ENCODE results near the gene NSL1.

The NSL1 gene

DNA sequence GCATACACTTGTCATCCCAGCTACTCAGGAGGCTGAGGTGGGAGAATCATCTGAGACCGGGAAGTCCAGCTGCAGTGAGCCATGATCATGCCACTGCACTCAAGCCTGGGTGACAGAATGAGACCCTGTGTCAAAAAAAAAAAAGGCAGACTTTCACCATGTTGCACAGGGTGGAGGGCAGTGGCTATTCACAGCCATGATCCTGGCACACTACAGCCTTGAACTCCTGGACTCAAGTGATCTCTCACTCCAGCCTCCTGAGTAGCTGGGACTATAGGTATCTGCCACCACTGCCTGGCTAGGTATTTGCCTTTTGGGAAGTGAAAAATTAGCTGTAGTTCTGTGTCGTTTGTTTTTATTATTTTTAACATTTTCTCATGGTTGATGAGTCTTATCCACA, 36.8 kb upstream of the NSL1 start:
- Histone ChIP-seq H3K4me1 (ENCODE audit: insufficient read depth, low read length) (no peaks in the 10 kb centered on the region), H3K9me3 (ENCODE audit: insufficient read depth, low read length, severe bottlenecking) (peaks cover 16% of the 10 kb centered on the region), H3K27ac (ENCODE audit: low read length) (no peak overlapping the region), H4K20me1 (ENCODE audit: insufficient read depth, low read length) (no peaks in the 10 kb centered on the region), H3K9ac (ENCODE audit: low read depth, low read length) (no peak overlapping the region), H2AFZ (ENCODE audit: low read depth, low read length) (no peak overlapping the region), H3K36me3 (ENCODE audit: insufficient read depth, low read length) (no peaks in the 10 kb centered on the region), H3K79me2 (ENCODE audit: insufficient read depth, low read length) (no peaks in the 10 kb centered on the region), H3K4me3 (ENCODE audit: low read depth in 1 of 2, low read length in 2 of 2) (no peak overlapping the region), H3K4me2 (ENCODE audit: insufficient read depth, low read length) (no peak overlapping the region), H3K27me3 (ENCODE audit: insufficient read depth, low read length, poor library complexity) (no peaks in the 10 kb centered on the region)
- ATAC-seq (ENCODE audit: insufficient read depth, low read depth) (no peak), DNase-seq (no peak)
- TF ChIP-seq EZH2 (IDR thresholded peaks at IDR 0.05; ENCODE audit: borderline replicate concordance, low read depth, low read length, severe bottlenecking) (no peak), CTCF (IDR thresholded peaks at IDR 0.05; ENCODE audit: borderline replicate concordance, extremely low read depth, low read length, poor library complexity, severe bottlenecking) (no peak)

- Histone ChIP-seq H3K4me2 (ENCODE audit: insufficient read depth, low read length) (no peak overlapping the region), H3K79me2 (ENCODE audit: insufficient read depth, low read length) (no peaks in the 10 kb centered on the region), H3K27ac (ENCODE audit: low read length) (no peak overlapping the region), H2AFZ (ENCODE audit: low read depth, low read length) (no peak overlapping the region), H3K9ac (ENCODE audit: low read depth, low read length) (no peak overlapping the region), H3K27me3 (ENCODE audit: insufficient read depth, low read length, poor library complexity) (no peaks in the 10 kb centered on the region), H3K4me3 (ENCODE audit: low read depth in 1 of 2, low read length in 2 of 2) (no peak overlapping the region), H3K9me3 (ENCODE audit: insufficient read depth, low read length, severe bottlenecking) (peaks cover 16% of the 10 kb centered on the region), H3K4me1 (ENCODE audit: insufficient read depth, low read length) (no peaks in the 10 kb centered on the region), H4K20me1 (ENCODE audit: insufficient read depth, low read length) (no peaks in the 10 kb centered on the region), H3K36me3 (ENCODE audit: insufficient read depth, low read length) (no peaks in the 10 kb centered on the region)
- TF ChIP-seq EZH2 (IDR thresholded peaks at IDR 0.05; ENCODE audit: borderline replicate concordance, low read depth, low read length, severe bottlenecking) (no peak), CTCF (IDR thresholded peaks at IDR 0.05; ENCODE audit: borderline replicate concordance, extremely low read depth, low read length, poor library complexity, severe bottlenecking) (no peak)
- DNase-seq (no peak), ATAC-seq (ENCODE audit: insufficient read depth, low read depth) (no peak)
Observed at GRCh38 chr1:212827831-212828278, 36.3 kb upstream of the NSL1 start.

- Histone ChIP-seq H4K20me1 (ENCODE audit: insufficient read depth, low read length) (no peaks in the 10 kb centered on the region), H3K4me2 (ENCODE audit: insufficient read depth, low read length) (no peak overlapping the region), H2AFZ (ENCODE audit: low read depth, low read length) (no peak overlapping the region), H3K27ac (ENCODE audit: low read length) (no peak overlapping the region), H3K27me3 (ENCODE audit: insufficient read depth, low read length, poor library complexity) (no peaks in the 10 kb centered on the region), H3K4me1 (ENCODE audit: insufficient read depth, low read length) (no peaks in the 10 kb centered on the region), H3K79me2 (ENCODE audit: insufficient read depth, low read length) (no peaks in the 10 kb centered on the region), H3K9me3 (ENCODE audit: insufficient read depth, low read length, severe bottlenecking) (peaks cover 16% of the 10 kb centered on the region), H3K4me3 (ENCODE audit: low read depth in 1 of 2, low read length in 2 of 2) (no peak overlapping the region), H3K36me3 (ENCODE audit: insufficient read depth, low read length) (no peaks in the 10 kb centered on the region), H3K9ac (ENCODE audit: low read depth, low read length) (no peak overlapping the region)
- TF ChIP-seq EZH2 (IDR thresholded peaks at IDR 0.05; ENCODE audit: borderline replicate concordance, low read depth, low read length, severe bottlenecking) (no peak), CTCF (IDR thresholded peaks at IDR 0.05; ENCODE audit: borderline replicate concordance, extremely low read depth, low read length, poor library complexity, severe bottlenecking) (no peak)
- no peak for ATAC-seq (ENCODE audit: insufficient read depth, low read depth)
- DNase-seq: no peak
Observed at GRCh38 chr1:212827171-212827776, 35.7 kb upstream of the NSL1 start.
